PC-3 (cell line): ENCODE measurements around the gene PCBP3.

Experiments used
- CTCF ChIP-seq: fragments of 300-600 bp; sonication (generic); conservative IDR thresholded peaks from 2 replicates; pipeline ENCODE4 v1.5.1; 2017; ENCODE audit warnings: antibody characterized with exemption, low read depth, mild to moderate bottlenecking, low read length
- EZH2 ChIP-seq: fragments of 300-600 bp; sonication (generic); IDR thresholded peaks from one replicate; pipeline ENCODE4 v1.6.1; 2017; ENCODE audit warnings: antibody characterized with exemption, mild to moderate bottlenecking, low read length; ENCODE audit not compliant: unreplicated experiment
- EZH2phosphoT487 ChIP-seq: fragments of 300-600 bp; sonication (generic); IDR thresholded peaks from 2 replicates; pipeline ENCODE4 v1.6.1; 2018; ENCODE audit warnings: mild to moderate bottlenecking, antibody characterized with exemption, low read length, borderline replicate concordance

- TF ChIP-seq CTCF: no peak
- no peak for TF ChIP-seq EZH2phosphoT487
- TF ChIP-seq EZH2: no peak
These were observed 96.5 kb downstream of the PCBP3 start for GRCh38 chr21:45740088-45740440.
